ENCODE measurements around the gene ECHS1.
"Not testable (repeated sequence)": the region's sequence is repeated elsewhere in the genome, so short reads cannot be mapped to it uniquely, and the experiment has no call there.

The ECHS1 gene

DNA sequence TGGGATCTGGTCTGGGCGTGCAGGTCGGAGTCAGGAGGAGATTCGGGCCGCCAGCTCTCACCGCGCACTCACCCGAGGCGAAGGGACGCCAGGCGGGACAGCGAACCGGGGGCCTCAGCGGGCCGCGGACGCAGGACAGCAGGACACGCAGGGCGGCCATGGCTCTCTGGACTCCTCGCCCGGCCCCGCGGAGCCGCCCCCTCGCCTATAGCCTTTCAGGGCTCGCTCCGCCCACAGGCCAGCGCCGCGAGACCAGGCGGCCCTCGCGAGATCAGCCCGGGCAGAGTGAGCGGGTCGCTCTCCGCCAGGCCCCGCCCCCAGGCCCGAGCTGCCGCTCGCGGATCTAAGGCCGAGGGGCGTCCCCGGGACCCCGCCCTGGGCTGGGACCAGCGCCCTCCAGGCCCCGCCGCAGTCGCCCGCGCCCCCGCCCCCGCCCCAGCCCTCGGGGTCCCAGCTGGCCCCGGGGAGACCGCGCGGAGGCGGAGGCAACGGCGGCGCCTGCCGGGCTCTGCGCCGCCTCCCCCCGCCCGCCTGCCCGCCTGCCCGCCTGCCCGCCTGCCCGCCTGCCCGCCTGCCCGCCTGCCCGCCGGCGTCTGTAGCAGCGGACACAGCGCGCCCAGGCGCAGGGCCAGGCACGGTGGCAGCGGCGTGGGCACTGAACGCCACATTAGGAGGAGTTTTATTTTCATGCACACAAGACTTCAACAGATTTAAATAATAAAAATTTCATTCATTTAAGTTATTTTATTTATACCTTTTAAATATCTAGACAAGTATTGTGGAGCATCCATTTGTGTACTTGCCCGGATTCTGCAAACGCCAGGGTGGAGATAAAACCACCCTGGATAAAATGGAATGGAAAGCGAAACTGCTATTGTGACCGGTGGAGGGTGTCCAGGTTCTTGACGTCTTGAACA is at the start of gene ECHS1:
Gene ECHS1 (minus strand): TSS at position 181 of the 917 bp plus-strand sequence. CDS start 21 bp downstream, at position 160.
- DNase-seq: peak; percentile 94 to 97

- DNase-seq: no peak
Observed at GRCh38 chr10:133422223-133422806, 49.2 kb upstream of the ECHS1 start.

DNA sequence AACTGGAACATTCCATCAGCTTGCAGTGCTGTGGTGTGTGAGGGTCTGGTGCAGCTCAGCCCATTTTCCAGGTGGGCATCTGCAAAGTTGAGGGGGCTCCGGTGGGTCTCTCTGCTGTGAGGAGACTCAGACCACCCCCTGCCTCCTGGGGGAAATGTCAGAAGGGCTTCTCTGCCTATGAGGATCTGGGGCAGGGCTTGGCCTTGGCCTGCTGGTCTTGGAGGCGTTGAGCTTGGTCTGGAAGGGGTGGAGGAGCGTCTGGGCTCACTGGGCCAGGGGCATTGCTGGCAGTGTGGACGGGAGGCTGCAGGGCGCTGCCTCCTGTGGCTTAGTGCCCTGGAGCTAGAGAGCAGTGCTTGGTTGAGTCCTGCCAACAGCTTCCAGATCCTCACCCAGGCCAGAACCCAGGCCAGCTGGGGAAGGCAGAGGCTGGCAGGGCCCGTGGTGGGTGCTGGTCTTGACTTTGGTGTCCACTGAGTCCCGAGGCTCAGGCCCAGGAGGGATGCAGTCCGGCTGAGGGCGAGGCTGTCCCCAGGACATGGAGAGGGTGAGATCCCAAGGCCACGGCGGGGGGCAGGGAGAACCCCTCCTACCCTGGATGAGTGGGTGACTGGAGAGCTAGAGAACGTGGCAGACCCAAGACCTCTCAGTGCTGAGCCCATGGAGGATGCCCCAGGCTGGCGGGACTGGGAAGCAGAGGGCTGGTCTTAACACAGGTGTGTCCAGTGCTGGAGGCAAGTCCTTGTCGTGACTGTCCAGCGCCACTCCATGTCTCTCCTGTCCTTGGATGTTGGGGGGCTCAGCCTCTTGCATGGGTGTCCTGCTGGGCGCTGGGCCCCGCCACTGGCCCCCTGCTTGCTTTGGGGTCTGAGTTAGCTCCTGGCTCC is 48.4 kb upstream of the ECHS1 start:
- no peak for DNase-seq

GRCh38 chr10:133420579-133420978 is 47.4 kb upstream of the ECHS1 start:
- DNase-seq: no peak

DNA sequence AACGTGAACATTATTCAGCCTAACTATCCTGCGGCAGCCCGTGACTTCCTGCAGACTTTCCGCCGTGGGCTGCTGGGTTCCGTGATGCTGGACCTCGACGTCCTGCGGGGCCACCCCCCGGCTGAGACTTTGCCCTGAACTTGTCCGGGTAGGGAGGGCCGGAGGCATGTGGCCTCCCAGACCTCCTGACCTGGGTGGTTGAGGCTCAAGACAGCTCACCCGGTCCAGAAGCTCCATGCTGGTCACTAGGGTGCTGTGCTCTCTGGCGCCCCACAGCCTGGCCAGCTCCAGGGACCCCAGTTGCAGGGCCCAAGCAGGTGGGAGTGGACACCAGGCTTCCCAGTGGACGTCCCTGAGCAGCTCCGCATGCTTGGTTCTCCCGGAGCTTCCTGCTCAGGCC is 46.9 kb upstream of the ECHS1 start:
- no peak for DNase-seq

- DNase-seq: no peak
Observed at GRCh38 chr10:133419211-133419950, 46.2 kb upstream of the ECHS1 start.

DNA sequence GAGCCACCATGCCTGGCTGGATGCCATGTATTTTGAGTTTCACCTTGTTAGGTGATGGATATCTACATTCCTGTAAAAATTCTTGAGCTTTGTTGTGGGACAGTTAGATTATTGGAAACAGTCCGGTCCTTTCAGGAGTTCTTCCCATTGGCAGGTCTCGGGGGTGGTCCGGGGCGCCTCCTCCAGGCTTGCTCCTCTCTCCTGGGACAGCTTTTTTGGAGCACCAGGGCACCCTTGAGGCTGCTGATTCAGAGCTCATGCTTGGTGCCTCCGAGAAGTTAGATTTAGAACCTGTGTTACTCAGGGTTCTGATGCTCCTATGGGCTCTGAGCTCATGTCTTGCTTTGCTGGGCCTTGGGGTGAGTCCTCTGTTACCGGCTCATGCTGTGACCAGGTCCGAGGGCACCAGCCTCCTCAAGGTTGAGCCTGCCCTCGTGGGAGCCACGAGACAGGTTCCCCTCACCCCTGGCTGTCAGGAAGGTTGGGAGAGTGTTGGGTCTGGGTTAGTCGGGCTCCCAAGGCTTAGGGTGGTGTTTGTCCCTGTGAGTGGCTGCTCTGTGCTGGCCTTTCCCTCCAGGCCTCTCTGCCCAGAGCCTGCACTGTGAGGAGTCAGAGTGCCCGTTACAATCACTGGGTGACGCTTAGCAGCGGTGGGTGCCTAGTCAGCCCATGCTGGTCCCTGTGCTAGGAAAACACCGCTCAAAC is 45.3 kb upstream of the ECHS1 start:
- DNase-seq: no peak

DNA sequence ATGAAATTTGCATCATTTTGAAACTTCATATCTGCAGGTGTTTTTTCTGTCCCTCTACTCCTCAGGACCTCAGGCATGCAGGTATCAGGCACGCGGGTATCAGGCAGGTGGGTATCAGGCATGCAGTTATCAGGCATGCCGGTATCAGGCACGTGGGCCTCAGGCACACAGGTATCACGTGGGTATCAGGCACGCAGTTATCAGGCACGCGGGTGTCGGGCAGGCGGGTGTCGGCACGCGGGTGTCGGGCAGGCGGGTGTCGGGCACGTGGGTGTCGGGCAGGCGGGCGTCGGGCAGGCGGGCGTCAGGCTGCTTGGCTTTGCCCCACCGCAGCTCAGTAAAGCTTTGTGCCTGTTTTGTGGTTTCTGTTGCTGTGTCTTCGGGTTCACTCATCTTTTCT is 42.6 kb upstream of the ECHS1 start:
- DNase-seq: no peak

- DNase-seq: not testable (repeated sequence)
Observed at GRCh38 chr10:133414401-133414800, 41.2 kb upstream of the ECHS1 start.

DNA sequence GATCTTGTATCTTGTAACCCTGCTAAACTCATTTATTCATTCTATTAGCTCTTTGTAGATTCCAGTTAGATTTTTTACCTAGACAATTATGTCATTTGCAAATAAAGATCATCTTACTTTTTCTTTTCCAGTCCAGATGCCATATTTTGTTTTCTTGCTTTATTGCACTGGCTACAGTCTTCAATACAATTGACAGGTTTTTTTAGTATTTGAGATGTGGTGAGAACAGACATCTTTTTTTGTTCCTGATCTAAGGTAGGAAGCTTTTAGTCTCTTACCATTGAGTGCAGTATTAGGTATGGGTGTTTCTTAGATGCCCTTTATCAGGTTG is 39.2 kb upstream of the ECHS1 start:
- DNase-seq: no peak

DNA sequence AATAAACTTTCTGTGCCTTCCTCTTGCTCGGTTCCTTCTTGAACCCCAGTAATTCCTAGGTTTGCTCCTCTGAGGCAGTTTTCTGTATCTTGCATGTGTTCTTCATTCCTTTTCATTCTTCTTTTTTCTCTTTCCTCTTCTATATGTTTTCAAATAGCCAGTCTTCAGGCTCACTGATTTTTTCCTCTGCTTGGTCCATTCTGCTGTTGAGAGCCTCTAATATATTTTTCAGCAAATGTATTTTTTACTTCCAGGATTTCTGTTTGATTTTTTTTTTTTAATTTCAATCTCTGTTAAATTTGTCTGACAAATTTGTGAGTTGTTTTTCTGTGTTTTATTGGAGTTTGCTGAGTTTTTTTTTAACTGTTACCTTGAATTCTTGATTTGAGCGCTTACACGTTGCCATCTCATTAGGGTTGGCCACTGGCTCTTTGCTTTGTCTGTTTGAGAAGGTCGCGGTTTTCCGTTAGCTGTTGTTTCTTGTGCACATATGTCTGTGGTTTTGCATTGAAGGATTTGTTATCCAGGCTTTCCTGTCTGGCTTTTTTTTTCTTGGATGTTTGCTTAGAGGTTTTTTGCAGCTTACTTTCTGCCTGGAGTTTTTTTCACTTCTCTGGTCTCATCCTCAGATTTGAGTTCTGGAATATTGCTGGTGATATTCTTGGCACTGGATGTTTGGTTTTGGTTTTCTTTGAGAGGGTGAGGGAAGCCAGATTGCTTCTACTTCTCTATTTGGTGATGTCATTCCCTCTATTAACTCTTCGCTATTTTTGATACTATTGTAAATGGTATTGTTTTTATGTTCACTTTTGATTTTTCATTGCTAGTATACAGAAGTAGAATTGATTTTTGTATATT is 38.6 kb upstream of the ECHS1 start:
- DNase-seq: no peak

- no peak for DNase-seq
Observed at GRCh38 chr10:133405844-133406527, 32.8 kb upstream of the ECHS1 start.

DNA sequence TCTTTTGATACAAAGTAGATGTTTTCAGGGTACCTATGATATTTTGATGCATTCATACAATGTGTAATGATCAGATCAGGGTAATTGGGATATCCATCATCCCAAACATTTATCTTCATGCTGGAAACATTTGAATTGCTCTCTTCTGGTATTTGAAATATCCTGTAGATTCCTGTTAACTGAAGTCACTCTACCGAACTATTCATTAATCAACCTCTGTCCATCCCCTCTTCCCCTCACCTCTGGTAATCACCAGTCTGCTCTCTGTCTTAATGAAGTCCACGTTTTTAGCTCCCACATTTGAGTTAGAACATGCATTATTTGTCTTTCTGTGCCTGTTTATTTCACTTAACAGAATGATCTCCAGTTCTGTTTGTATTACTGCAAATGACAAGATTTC is 32.1 kb upstream of the ECHS1 start:
- no peak for DNase-seq

- DNase-seq: no peak
Observed at GRCh38 chr10:133403784-133404183, 30.6 kb upstream of the ECHS1 start.

DNA sequence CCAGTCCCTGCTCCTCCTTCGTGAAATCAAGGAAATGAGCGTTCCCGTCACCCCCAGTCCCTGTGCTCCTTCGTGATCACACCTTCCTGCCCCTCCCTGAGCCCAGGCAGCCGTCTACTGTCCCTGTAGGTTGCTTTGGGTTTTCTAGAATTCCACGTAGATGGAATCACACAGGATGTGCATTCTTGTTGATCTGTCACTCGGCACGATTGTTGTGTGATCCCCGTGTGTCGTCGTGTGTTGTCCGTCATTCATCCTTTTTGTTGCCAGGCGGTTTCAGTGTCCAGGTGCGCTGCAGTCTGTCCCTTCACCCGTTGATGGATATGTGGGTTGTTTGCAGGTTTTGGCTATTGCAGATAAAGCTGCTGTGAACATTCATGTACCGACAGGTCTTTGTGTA is 30.2 kb upstream of the ECHS1 start:
- no peak for DNase-seq

DNA sequence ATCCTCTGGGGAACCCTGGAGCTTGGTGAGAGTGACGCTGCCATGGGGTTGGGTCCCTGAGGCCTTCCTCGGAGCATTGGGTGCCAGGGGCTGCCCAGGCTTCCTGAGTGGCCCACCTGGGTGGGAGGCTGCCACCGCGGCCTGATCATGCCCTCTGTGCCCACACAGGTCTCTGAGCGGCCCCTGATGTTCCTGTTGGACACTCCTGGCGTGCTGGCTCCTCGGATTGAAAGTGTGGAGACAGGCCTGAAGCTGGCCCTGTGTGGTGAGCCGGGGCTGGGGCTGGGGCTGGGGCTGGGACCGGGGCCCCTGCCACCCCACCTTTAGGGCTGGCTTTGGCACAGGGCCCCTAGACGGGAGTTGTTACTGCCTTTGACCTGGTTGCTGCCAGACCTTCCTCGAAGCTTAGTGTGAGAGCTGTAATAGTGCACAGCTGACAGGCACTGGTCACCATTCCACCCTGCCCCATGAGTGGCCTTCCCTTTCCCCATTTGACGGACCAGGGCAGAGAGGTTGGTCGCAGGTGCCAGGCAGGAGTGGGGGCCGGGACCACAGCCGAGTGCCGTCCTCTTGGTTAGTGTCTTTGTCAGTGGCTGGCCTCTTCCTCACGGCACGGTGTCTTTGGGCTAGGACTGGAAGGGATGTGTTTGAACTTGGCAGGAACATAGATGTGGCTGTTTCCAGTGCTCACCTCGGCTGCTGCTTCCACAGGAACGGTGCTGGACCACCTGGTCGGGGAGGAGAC is 29.0 kb upstream of the ECHS1 start:
- no peak for DNase-seq

DNA sequence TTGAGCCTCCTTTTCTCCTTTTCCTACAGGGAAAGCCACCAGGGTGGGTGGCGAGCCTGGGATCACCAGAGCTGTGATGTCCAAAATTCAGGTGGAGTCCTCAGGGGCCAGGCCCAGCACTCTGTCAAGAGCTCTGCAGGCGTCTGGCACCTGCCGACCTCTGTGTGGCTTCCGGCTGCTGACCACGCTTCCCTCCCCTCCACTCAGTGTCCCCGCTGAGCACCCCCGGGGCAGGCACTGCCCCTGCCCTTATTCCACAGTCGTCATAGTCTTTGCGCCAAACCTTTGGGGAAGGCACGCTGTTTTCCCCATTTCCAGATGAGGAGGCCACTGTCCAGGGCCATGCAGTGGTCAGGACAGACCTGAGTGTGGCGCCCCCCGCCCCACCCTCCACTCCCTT is 28.3 kb upstream of the ECHS1 start:
- peak in 1 of 2 donors; percentile 1 for DNase-seq

DNA sequence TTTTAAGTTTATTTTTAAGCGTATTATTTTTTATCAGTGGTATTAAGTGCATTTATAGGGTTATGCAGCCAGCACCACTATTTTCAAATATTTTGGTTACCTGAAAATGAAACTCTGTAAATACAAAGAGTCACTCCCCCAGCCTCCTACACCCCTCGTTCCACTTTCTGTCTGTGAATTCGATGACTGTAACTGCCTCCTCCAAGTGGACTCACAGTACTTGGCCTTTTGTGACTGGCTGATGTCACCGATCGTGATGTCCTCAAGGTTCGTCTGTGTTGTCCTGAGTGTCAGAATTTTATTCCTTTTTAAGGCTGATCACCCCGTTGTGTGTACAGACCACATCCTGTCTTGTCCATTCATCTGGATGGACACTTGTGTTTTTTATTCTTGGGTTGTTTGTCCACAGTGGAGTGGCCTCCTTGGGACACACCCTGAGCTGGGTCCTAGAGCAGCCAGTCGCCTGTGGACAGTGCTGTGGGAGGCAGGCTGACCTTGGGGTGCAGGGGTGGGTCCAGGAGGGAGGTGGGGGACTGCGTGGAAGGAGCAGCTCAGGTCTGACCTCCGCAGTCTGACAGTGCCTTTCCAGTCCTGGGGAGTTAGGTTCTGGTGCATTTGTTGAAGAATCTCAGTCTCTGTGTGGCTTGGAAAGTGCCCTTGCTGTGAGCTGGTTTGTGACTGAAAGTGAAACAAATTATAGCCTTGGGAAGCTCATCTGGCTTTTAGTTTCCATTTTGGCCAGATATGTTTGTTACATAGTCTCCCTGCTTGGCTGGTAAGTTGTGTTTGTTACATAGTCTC is 27.7 kb upstream of the ECHS1 start:
- DNase-seq: peak in 1 of 2 donors; percentile 14

- DNase-seq: peak in 1 of 2 donors; percentile 14
Observed at GRCh38 chr10:133399123-133399601, 26.0 kb upstream of the ECHS1 start.
